ENCODE data around the gene PDF. TPM values are rescaled to one million over a fixed set of nuclear protein-coding genes. Genes with fewer than 3 reads are reported as not detected.
A peak's percentile ranks its signal among the peaks of the same experiment; 100 is the strongest.

PDF gene
- total and polyA plus RNA-seq, 2 of the 13 experiments (the other 11 are each of a cell fraction or from before 2014, with no cell fraction given): 12.4 to 48.8 TPM

GRCh38 chr16:69330286-69331109 is at the start of gene PDF (continued):
- TF ChIP-seq SKIL (CRISPR knock-in tag; IDR thresholded peaks at IDR 0.05; ENCODE audit: borderline replicate concordance): peak; percentile 67; the same call in 1 of the 2 replicates
- TF ChIP-seq FOSL1 (CRISPR knock-in tag; IDR thresholded peaks at IDR 0.05; ENCODE audit: borderline replicate concordance): no peak
- TF ChIP-seq ARID3A (IDR thresholded peaks at IDR 0.05; ENCODE audit: low read depth, low read length): no peak
- no peak for TF ChIP-seq SNAPC4 (CRISPR knock-in tag; IDR thresholded peaks at IDR 0.05)
- no peak for TF ChIP-seq MAFK (conservative IDR thresholded peaks at IDR 0.05 in 1 of 2, IDR thresholded peaks at IDR 0.05 in 1 of 2; ENCODE audit: low read length in 2 of 2)
- TF ChIP-seq ZNF780A (CRISPR knock-in tag; IDR thresholded peaks at IDR 0.05): peak; percentile 80; the same call in 1 of the 2 replicates
- peak; percentile 85 for TF ChIP-seq ZNF800 (CRISPR knock-in tag; IDR thresholded peaks at IDR 0.05)
- peak; percentile 95 for TF ChIP-seq ZNF639 (CRISPR knock-in tag; conservative IDR thresholded peaks at IDR 0.05)
- TF ChIP-seq ZNF124 (CRISPR knock-in tag; IDR thresholded peaks at IDR 0.05): peak; percentile 80
- TF ChIP-seq CREM (IDR thresholded peaks at IDR 0.05): no peak; the same call in 1 of the 2 replicates
- no peak for TF ChIP-seq CREM (CRISPR knock-in tag; IDR thresholded peaks at IDR 0.05)
- TF ChIP-seq DMTF1 (CRISPR knock-in tag; IDR thresholded peaks at IDR 0.05): no peak
